SHP77 (cell line): Measurements from ENCODE around the gene RHO.

Experiments
- DNase-seq, 2 experiments: peaks; one replicate each; lab custom pipeline; 2025; lab: John Stamatoyannopoulos, UW

Gene RHO

DNA sequence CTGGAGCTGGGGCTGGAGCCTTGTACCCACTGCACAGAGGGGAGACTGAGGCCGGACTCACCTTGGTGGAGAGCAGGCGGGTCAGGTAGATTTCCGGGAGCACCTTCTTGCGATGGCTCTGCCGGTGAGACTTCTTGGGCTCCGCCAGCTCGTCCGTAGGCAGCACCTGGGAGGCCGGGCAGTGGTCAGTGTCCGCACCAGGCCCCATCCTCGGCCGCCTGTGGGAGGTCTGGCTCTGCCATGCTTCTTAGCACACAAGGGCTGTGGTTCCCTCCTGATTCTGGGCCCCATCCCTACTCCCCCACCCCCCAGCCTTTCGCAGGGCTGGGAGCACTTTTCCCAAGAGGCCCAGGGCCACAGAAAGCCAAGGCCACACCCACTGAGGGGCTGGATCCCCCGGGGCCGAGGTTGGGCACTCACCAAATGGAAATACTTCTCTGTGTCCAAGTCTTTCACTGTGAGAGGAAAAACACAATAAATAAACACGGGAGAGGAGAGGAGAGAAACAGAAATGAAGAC, 31.9 kb downstream of the RHO start:
- DNase-seq = no peak

DNA sequence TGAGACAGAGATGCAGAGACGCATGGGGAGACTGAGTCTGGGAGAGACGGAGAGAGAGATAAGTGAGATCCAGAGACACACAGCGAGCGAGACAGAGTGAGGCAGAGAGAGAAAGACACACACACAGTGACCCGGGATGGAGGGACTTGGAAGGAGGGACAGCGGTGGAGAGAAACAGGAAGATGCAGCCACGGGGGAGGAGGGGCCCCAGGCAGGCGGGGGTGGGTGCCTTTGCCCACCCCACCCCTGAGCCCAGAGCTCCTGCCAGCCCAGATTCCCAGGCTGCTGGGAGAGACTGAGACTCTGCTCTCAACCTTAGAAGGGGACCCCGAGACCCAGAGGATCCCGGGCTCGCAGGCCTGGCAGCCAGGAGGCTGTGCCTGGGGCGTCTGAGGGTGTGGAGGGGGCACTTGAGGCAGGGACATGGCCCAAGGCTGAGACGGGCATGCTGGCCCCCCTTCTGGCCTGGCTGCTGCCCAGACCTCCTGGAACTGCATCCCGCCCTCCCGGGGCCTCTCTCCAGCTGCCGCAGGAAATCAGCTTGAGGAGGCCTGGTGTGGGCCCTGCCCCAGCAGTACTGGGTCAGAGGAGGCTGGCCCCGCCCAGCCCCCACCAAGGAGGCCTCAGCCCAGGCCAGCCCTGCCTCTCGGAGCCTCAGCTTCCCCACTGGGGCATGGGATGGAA, 32.6 kb downstream of the RHO start:
- peak in 1 of 2 experiments; percentile 19 for DNase-seq

DNA sequence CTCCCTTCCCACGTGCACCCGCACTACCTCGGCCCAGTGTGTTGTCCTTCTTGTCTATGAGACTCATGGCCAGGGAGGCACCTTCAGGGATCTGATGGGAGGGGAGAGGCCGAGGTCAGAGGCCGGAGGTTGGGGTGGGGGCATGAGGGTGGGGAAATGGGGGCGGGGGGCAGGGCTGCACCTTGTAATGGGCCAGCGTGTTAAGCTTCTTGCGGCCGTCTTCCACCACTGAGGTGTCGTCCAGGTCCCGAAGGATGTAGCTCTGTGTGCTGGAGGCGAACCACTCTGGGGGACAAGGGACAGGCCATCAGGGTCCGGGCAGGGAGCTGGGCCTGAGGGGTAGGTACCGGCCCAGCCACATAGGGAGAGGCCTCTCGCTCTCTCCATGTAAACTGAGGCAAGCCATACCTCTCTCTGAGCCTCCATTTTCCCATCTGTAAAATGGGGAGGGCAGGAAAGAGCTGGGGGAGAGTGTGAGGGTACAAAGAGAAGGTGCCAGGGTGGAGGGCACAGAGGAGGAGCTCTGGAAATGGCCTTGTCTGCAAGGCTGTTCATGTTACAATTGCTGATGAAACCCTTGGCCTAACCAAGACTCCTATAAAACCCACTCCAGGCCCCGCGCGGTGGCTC, 33.3 kb downstream of the RHO start:
- no peak for DNase-seq

DNA sequence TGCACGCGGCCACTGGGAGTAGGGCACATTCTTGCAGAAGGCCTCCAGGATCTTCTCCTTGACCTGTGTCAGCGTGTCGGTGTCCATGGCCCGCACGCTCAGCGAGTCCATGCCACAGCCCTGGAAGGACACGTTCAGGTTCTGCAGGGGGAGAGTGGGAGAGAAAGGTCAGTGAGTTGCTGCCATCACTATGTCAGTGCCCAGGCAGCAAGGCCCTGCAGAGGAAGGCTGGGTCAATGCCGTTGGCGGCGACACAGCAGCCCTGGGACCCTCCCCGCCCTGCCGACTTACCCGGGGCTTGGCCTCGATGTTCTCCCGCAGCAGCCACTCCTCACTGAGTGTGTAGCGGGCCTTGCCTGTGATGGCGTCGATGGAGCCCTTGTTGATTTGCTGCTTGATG, 34.4 kb downstream of the RHO start:
- no peak for DNase-seq

DNA sequence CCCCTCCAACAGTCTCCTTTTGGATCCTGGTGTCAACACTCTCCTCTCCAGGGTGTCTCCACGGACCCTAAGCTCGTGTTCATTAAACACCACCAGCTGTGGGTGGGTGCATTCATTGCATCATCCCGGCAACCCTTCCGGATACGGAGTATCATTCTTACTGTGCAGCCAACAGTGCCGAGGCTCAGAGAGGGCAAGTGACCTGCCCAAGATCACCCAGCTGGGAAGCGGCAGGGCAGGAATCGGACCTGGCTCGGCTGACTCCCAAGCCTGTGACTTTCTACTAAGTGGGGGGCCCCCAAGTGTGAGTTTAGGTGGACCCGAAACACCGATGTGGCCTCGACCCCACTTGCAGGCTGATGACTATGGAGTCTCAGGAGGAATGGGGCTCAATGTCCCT, 34.9 kb downstream of the RHO start:
- DNase-seq = no peak

DNA sequence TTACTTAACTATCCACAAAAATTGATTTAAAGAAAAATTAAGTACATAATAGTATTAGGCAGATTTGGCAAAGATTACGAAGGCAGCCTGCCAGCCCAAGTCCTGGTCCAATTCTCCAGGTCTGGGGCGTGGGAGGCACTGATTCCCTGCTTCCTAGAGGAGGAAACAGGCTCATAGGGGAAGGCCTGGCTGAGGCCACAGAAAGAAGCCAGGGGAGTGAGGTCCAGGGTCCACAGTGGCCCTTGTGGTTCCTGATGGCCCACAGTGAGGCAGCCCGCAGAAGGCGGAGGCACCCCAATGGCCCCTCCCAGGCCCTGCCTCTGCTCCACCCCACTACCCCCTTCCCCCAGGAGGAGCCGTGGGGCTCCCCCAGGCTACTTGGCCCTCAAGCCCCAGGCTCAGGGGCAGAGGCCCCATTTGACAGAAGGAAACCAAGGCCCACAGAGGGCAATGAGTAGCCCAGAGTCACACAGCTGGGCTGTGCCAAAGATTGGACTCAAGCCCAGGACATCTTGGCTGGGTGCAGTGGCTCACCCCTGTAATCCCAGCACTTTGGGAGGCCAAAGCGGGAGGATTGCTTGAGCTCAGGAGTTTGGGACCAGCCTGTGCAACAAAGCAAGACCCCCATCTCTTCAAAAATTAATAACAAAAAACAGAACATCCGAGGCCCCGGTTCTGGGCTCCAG, 35.6 kb downstream of the RHO start:
- no peak for DNase-seq

DNA sequence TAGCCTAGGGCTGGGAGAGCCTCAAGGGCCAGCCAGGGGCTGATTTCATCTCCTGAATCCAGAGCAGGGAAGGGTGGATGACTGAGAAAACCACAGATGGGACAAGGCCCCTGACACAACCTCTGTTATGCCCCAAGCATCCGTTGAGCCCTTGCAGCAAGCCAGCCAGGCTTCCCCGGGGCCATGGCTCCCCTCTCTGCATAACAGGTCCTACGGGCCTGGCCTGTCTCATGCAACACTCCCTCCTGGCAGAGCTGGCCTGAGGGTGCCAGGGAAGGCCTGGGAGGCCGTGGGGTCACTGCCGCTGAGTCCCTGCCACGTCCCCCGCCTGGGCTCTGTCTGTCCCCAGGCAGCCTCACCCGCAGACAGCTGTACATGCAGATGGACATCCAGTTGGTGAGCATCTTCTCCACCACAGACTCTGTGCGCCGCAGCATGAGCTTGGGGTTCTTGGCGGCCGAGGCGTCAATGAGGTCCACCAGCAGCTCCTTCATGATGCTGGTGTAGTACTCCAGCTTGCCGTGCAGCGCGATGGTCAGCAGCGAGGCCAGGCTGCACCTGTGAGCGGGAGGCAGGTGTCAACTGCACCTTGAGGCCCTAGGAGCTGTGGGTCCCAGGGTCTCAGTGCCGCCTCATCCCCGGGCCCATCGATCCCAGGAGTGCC, 36.7 kb downstream of the RHO start:
- no peak for DNase-seq

DNA sequence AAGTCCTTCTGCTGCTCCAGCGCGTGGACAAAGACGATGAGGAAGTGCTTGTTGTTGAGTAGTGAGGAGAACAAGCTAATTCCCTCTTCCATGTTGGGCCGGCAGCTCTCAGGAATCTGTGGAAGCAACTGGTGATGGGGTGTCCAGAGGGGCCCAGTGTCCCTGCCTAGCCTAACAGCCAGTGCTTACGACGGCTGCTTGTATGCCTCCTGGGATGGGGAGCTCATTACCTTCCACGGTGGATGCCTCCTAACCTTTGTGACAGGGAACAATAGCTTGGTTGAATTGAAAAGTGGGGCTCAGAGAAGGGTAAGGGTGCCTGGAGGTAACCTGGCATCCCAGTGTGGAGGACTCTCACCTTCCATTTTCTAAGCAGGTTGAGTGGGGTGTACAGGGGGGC, 37.5 kb downstream of the RHO start:
- DNase-seq = no peak

DNA sequence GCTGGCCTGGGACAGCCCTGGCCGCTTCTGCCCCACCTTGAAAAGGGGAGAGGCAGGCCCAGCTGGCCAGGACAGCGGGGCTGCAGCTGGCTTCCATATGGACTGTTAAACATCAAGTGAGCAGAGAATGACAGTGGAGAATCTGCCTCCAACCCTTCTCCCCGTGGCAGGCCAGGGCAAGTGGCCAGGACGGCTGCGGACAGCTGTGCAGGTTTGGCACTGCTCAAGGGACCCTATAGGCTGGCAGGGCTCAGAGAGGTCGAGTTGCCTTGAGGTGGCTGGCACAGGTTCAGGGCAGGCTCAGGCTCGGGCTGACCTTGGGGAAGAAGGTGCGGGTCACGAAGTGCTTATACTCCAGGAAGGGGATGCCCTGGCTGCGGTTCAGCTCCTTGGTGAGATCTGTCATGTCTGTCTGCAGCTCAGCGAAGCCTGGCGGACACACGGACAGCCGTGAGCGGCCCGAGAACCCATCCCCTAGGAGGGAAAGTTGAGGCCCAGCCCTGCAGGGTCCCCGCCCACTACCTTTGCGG, 38.8 kb downstream of the RHO start:
- no peak for DNase-seq

DNA sequence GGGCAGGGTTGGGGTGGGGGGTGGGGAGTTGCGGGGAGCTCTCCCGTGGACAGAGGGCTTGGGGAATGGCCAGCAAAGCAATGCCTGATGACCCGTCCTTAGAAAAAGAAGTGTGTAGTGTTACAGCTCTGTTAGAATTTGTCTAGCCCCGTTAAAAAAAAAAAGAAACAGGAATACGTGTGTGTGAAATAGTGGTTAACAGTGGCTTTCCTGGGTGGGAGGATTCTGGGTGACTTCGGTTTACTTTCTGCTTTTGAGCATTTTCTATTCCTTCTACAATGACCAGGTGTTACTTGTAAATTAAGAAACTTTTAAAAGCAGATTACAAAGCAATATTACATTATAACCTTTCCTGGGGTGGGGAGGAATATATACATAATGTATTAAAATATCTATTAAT, 39.5 kb downstream of the RHO start:
- no peak for DNase-seq

DNA sequence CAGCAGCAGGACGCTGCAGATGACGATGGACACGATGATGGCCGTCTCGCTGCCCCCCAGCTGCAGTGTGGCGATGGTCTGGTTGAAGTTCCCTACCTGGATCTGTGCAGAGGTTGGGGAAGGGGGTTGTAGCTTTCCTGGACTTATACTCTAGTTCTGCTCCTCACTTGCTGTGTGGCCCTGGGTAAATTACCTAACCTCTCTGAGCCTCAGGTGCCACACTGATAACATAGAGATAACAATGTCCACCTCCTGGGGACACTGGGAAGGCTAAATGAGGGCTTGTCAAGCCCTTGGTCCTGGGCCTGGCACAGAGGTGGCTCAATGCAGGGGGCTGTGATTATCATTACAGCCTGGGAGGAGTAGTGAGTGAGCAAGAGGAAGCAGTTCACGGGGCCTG, 41.4 kb downstream of the RHO start:
- DNase-seq = no peak

DNA sequence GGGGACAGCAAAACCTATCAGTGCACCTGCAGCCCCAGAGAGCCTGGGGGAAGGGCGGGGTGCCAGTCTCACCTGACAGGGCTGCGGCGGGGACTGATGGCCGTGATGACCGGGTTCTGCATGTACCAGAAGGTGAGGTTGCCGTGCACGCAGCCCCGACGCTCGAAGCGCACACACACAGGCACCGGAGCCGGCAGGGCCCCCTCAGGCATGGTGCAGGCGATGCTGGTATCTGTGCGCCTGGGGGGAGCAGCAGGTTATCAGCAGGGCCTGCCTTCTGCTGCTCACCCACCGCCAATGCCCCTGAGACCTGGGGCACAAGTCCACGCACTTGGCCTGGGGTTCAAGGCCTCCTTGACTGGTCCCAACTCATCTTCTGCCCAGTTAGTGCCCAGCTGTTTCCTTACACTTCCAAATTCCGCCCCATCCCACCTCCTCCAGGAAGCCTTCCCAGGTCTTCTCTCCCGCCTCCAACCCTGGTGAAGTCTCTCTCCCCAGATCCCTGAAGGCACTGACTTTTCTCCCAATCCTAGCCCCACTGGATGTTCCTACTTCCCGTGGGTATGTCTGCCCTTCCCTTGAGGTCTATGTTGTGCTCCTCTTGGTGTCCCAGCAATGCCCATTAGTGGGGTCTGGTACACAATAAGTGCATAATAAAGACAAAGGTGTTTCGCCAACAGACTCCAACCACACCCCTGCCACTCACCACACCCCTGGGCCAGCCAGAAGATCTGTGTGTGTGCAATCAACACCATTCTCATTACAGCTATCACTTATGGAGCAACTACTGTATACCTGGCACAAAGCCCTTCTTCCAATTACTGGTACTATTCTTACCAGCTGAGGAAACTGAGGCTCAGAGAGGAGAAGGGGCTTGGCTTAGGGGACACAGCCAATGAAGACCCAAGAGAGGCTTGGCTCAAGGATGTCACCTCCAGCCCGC, 43.4 kb downstream of the RHO start:
- no peak for DNase-seq

DNA sequence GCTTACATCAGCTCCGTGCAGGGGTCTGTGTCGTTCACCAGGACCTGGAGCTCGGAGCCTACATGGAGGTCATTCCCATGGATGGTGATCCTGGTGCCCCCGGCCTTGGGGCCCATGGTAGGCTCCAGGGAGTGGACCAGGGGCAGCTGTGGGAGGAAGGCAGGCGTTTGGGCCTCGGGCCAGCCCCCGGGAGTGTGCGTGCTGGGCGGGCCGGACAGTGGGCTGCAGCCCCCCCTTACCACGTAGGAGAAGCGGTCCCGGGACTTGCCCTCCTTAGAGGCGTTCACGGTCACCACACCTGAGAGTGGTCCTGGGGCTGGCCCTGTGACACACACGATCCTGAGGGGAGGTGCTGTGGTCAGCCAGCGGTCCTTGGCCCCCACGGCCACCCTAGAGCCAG, 44.2 kb downstream of the RHO start:
- no peak for DNase-seq

DNA sequence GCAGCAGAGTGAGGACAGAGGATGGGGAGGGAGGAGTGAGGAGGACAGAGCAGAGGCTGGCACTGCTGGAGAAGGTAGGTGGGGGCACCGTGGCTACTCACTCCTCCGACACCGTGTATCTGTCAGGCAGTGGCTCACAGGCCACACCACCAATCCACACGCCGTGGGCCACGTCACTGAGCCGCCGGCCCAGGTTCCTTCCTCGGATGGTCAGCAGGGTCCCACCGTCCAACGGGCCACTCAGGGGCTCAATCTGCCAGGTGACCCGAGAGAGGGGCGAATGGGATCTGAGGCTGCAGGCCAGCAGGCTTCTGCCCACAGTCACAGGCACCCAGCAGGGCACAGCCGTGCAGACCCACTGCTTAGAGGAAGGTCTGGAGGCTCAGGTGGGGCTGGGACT, 45.1 kb downstream of the RHO start:
- DNase-seq = no peak

DNA sequence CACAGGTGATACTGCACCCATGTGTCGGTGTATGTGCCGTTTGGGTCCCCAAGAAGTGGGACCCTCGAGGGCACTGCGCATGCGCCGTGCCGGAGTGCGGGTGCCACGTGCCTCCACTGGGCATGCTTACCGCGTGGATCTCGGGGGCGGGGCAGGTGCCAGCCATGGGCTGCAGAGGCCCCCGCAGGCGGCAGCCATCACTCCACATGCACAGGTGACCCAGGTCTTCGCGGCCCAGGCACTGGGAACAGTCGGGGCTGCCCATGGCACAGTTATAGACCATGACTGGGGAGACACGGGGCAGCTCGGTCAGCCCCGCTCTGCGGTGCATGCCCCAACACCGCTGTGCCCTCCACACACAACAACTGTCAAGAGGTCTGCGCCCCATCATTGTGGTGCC, 45.8 kb downstream of the RHO start:
- no peak for DNase-seq

DNA sequence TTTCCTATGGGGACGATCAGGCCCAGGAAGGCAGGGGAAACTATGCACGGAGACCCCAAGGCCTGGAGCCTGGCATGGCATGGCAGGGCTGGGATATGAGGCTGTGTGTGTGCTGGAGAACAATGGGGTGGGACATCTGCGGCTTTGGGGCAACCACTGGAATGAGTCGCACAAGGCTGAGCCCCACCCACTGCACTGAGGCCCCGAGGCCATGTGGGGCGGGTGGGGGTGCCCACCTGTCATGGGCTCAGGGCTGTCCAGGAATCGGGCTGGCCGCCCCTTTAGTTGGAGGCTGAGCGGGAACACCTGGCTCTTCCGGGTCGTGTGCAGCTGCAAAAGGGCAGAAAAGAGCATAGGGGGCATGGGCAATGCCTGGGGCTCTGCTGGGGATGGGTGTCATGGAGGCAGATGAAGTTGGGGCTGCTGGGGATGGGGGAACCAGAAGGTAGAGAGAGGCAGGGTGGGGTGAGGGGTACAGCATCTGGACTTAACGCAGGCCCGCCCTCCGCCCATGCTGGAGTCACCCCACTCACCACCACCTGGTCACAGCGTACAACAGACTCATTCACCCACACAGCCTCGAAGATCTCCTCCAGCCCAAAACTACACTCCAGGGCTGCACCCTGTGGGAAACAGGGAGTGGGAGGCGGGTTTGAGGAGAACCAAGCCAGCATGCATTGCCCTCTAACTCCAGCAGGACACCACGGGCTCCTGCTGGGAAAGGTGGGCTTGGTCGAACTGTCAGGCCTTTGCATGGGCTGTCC, 47.0 kb downstream of the RHO start:
- no peak for DNase-seq

DNA sequence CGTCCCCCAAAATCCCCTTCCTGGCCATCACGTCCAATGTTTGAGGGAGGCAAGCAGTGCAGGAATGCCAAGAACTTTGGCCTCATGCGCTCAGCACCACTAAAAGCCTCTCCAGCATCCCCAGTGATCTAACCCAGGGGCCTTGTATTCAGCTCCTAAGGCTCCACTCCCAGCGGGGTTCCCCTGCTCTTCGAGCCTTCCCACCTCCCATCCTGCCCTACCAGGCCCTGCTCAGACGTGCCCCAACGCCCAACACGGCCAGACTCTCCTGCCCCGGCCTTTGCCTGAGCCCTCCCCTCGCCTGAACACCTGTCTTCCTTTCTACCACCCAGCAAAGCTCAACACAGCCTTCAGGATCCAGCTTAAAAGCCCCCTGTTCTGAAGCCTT, 47.6 kb downstream of the RHO start:
- DNase-seq = no peak

DNA sequence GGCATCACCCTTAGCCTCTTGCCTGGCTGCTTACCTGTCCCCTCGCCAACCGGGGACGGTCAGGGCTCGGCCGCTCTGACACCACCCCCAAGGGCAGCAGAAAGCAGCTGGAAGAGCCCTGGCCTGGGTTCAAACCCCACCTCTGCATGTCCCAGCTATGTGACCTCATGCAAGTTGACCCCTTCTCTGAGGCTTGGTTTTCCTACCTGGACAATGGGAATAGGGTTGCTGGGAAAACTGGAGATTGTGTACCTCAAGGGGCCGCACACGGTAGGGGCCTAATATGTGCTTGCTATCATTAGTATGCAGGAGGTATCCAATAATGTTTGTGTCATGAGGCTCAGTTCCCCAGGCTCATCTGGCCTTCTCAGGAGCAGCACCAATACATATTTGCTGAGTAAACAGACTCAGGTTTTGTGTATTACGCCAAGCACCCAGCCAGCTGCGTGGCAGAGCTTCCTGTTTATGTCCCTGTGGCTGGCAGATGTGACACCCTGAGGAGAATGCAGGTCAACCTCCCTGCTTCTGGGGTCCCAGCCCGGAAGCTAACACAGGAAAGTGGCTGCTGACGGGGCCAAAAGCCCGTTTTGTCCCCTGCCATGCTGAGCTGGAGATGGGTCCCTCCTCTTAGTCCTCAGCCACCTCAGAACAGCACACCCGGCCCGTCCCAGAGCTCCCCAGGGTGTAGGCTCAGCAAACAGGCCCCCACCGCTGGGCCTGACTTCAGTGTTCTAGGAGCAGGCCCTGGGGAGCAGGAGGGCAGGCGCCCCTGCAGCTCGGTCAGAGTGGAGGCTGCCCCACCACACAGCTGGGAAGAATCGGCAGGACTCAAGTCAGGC, 48.3 kb downstream of the RHO start:
- DNase-seq = peak; percentile 77 to 90

DNA sequence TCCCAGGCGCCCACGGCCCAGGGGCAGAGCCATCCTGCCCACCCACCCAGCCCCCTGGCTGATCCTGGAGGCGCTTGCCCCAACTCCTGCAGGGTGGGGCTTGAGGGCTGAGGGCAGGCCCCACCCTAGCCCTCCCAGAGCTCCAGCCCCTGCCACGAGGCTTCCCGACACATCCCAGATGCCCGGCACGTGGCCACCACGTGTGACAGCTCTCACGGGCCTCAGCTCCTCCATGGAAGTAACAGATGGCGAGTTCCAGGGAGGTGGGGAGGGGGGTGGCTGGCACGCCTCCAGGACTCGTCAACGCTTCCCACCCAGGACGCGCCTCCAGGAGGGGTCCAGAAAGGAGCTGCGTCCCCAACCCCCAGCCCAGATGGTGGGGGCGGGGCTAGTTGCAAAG, 48.9 kb downstream of the RHO start:
- peak; percentile 48 to 76 for DNase-seq
